Hepatocyte (in vitro differentiated cells): ENCODE data around the gene FGFBP1.

Source experiments
- EZH2 ChIP-seq: fragments of 200-600 bp; sonication (generic); IDR thresholded peaks from 2 replicates; pipeline ENCODE4 v1.6.1; 2016; ENCODE audit warnings: antibody characterized with exemption, mild to moderate bottlenecking, borderline replicate concordance
- TF ChIP-seq, protein P1 (sequence below): fragments of 200-600 bp; sonication (generic); IDR thresholded peaks from 2 replicates; pipeline ENCODE4 v1.5.1; 2016; ENCODE audit warnings: antibody characterized with exemption, mild to moderate bottlenecking; ENCODE audit not compliant: poor library complexity

DNA sequence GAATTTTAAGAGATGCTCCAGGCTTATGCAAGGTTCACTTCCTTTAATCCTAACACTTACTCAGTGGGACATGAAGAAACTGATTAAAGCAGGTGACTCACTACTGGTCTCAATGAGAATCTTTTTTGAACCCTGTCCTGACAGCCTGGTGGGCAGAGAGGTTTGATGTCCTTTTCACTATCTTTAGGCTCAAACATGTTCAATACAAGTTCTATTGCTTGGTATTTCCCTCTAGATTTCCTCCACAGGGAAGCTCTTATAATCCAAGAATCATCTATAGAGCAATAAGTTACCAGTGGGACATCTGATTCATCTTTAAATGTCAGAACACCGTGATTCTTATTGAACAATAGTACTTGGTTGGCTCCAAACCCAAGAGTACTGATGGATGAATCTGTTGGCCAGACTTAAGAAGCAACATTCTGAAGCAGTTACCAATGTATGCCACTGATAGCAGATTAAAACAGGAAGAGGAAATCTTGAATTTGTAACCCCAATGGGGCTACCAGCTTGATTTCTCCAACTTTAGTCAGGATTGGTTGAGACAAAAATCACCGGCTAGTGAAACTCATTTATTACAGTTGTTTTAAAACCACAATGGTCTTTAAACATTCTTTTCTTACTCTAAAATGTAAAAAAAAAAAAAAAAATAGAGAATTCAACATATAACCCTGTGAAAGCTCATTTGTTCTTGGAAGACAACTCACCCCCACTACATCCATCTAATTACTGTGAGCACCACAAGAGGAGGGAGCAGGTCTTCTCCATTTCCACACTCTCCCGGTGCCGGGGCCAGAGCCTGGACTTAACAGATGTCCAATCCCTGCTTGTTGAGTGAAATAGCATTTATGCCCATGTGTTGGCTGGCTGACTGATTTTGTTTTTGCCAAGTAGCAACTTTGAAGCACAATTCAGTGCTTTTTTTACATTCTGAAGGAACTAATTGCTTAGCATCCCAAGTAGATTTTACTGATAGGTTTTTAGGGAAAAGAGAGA, 43.3 kb downstream of the FGFBP1 start:
- TF ChIP-seq, protein P1, sequence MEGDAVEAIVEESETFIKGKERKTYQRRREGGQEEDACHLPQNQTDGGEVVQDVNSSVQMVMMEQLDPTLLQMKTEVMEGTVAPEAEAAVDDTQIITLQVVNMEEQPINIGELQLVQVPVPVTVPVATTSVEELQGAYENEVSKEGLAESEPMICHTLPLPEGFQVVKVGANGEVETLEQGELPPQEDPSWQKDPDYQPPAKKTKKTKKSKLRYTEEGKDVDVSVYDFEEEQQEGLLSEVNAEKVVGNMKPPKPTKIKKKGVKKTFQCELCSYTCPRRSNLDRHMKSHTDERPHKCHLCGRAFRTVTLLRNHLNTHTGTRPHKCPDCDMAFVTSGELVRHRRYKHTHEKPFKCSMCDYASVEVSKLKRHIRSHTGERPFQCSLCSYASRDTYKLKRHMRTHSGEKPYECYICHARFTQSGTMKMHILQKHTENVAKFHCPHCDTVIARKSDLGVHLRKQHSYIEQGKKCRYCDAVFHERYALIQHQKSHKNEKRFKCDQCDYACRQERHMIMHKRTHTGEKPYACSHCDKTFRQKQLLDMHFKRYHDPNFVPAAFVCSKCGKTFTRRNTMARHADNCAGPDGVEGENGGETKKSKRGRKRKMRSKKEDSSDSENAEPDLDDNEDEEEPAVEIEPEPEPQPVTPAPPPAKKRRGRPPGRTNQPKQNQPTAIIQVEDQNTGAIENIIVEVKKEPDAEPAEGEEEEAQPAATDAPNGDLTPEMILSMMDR = no peak
- TF ChIP-seq EZH2 = no peak
